Glutamatergic neuron (in vitro differentiated cells): ENCODE results near the gene CCDC191. TPM values are rescaled to one million over a fixed set of nuclear protein-coding genes. Genes with fewer than 3 reads are reported as not detected.

Experiments
- DNase-seq: peaks from one replicate; pipeline ENCODE4 v3.0.0; 2022
- H3K27ac Mint-ChIP-seq: one replicate; pipeline ENCODE4 v1.8.0; 2020; ENCODE audit warnings: mild to moderate bottlenecking, mixed read lengths, inconsistent platforms; ENCODE audit not compliant: unreplicated experiment
- H3K27me3 Mint-ChIP-seq: one replicate; pipeline ENCODE4 v1.8.0; 2020; ENCODE audit warnings: mild to moderate bottlenecking, moderate library complexity, mixed read lengths, inconsistent platforms; ENCODE audit not compliant: unreplicated experiment
- H3K36me3 Mint-ChIP-seq: one replicate; pipeline ENCODE4 v1.8.0; 2020; ENCODE audit warnings: mild to moderate bottlenecking, mixed read lengths, inconsistent platforms; ENCODE audit not compliant: unreplicated experiment
- H3K4me1 Mint-ChIP-seq: one replicate; pipeline ENCODE4 v1.8.0; 2020; ENCODE audit warnings: mild to moderate bottlenecking, low read depth, mixed read lengths, inconsistent platforms; ENCODE audit not compliant: unreplicated experiment
- H3K4me3 Mint-ChIP-seq: one replicate; pipeline ENCODE4 v1.8.0; 2020; ENCODE audit warnings: mild to moderate bottlenecking, mixed read lengths, inconsistent platforms; ENCODE audit not compliant: unreplicated experiment
- H3K9me3 Mint-ChIP-seq: one replicate; pipeline ENCODE4 v1.8.0; 2020; ENCODE audit warnings: mild to moderate bottlenecking, moderate library complexity, mixed read lengths, inconsistent platforms; ENCODE audit not compliant: unreplicated experiment
- CTCF ChIP-seq: fragments of 200-600 bp; sonication (generic); IDR thresholded peaks from one replicate; pipeline ENCODE4 v1.5.0; 2021; ENCODE audit not compliant: partially characterized antibody, unreplicated experiment
- total RNA-seq: library from RNA; stranded (reverse); fragmentation: NEBNext Ultra II Directional; extraction: Animal tissue kit (Norgen Biotek cat#: 25700); gene quantifications from one replicate; pipeline ENCODE4 v1.2.1, GENCODE V29; 2021; ENCODE audit not compliant: unreplicated experiment

The CCDC191 gene
- total RNA-seq, 1 donor from 2014 or later, result 3.8 TPM

DNA sequence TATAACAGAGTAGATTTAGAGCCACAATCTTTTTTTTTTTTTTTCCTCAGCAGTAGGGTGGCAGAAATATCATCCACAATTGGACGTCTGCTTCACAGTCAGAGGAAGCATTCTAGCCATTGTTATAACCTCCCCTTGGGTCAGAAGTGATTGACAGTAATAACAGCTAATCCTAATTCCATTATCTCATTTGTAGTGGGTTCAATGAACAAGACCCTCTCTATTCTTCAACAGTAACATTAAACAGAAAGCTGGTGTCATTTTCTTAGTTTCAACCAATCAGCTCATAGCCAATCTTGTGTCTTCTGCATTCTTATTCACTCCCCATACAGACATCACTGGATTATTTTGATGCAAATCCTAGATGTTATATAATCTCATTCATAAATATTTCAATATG lies 44.8 kb upstream of the CCDC191 start:
- Mint-ChIP-seq H3K4me3 (no peak overlapping the region), H3K27ac (no peak overlapping the region), H3K9me3 (peaks cover 4% of the 10 kb centered on the region), H3K4me1 (no peaks in the 10 kb centered on the region), H3K36me3 (no peaks in the 10 kb centered on the region), H3K27me3 (no peaks in the 10 kb centered on the region)
- no peak for DNase-seq
- no peak for TF ChIP-seq CTCF

DNA sequence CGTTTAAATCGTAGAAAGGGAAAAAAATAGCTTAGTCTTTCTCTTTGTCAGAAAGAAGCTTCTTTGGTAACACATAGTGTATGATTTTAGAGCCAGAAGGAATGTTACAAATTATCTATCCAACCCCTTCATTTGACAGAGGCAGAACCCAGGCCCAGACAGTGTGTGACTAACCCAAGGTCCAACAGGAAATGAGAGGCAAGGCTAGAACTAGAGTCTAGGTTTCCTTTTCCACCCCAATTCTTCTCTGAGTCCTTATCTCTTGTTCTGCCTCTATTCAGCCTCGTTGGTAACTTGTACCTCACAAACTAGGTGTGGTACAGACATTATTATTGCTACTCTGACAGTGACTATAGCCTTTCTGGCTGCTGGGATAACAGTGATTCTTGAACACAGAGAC lies 39.5 kb upstream of the CCDC191 start:
- Mint-ChIP-seq H3K9me3 (no peaks in the 10 kb centered on the region), H3K27me3 (no peaks in the 10 kb centered on the region), H3K27ac (no peak overlapping the region), H3K36me3 (no peaks in the 10 kb centered on the region), H3K4me3 (no peak overlapping the region), H3K4me1 (no peaks in the 10 kb centered on the region)
- no peak for TF ChIP-seq CTCF
- DNase-seq, result no peak

DNA sequence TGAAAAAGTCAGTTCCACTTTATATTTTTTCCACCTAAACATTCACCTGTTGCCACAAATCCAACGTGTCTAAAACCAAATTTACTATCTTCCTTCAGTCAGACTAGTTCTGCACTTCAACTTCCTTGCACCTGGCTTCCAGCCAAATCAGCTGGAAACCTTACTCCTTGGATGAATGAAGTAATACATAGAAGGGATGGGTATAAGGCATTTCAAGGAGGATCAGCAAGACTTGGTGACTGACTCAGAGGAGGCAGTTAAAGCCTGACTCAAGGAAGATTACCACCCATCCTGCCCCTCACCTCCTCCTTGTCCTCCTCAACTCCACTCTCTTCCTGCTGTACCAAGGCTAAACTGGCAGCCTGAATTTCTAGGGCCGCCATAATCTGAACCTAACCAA lies 37.3 kb upstream of the CCDC191 start:
- Mint-ChIP-seq H3K4me1 (no peaks in the 10 kb centered on the region), H3K27me3 (no peaks in the 10 kb centered on the region), H3K27ac (no peak overlapping the region), H3K36me3 (no peaks in the 10 kb centered on the region), H3K4me3 (no peak overlapping the region), H3K9me3 (no peaks in the 10 kb centered on the region)
- no peak for TF ChIP-seq CTCF
- DNase-seq, result no peak

GRCh38 chr3:114093016-114093380 lies 36.7 kb upstream of the CCDC191 start:
- no peak for DNase-seq
- H3K36me3 Mint-ChIP-seq, result no peaks in the 10 kb centered on the region
- no peaks in the 10 kb centered on the region for H3K27me3 Mint-ChIP-seq
- H3K9me3 Mint-ChIP-seq, result no peaks in the 10 kb centered on the region
- H3K27ac Mint-ChIP-seq, result no peak overlapping the region
- H3K4me1 Mint-ChIP-seq, result no peaks in the 10 kb centered on the region
- no peak for TF ChIP-seq CTCF
- H3K4me3 Mint-ChIP-seq, result no peak overlapping the region

DNA sequence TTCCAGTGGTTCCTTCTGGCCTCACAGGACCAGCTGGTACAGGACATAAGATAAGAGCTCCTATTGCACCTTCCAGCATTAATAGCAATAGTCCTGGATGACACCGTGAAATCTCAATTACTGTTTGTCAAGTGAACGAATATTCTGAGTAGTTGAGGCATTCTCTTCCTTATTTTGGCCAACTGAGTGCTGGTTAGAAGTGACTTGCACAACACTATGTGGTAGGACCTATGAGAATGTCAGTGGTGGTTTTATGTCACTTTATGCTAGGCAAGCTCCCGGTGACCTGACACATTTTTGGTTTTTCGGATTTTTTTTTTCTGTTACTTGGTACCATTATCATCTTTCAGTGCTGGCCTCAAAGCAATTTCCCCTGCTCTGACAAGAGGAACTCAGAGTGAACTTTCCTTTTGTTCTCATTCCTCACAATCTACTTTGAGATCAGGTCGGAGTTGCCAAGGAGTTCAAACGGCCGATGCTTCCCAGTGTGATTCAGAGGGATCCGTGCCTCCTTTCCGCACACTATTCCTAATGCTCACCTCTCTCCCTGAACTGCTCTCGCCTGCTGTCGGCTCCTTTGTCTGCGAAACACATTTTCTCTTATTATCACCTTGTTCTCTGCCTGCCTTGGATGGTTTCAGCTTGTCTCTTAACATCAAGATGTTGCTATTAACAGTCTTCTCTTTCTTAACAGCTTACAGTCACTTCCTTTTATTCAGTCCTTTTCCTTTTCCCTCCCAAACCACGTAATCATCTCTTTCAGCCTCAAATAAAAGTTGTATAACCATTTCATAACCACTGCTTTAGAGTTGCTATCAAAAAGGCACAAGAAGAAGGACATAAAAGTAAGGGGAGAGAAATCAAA lies 36.1 kb upstream of the CCDC191 start:
- no peaks in the 10 kb centered on the region for H3K27me3 Mint-ChIP-seq
- TF ChIP-seq CTCF, result no peak
- H3K27ac Mint-ChIP-seq, result no peak overlapping the region
- H3K4me1 Mint-ChIP-seq, result no peaks in the 10 kb centered on the region
- no peak for DNase-seq
- no peaks in the 10 kb centered on the region for H3K9me3 Mint-ChIP-seq
- no peak overlapping the region for H3K4me3 Mint-ChIP-seq
- H3K36me3 Mint-ChIP-seq, result no peaks in the 10 kb centered on the region
